ENCODE results near the gene NEUROD2. TPM values are rescaled to one million over a fixed set of nuclear protein-coding genes. Genes with fewer than 3 reads are reported as not detected.

Gene NEUROD2
- total and polyA plus RNA-seq, 2 donors (not counting 3 experiments of a cell fraction or from before 2014, with no cell fraction given): not detected

- Histone ChIP-seq H3K27ac (ENCODE audit: insufficient read depth, low read depth, low read length) (no peak overlapping the region), H3K4me3 (replicated peaks in 1 of 3; ENCODE audit: insufficient read depth in 1 of 3, low read depth in 1 of 3, low read length in 3 of 3) (peak overlapping the region in 2 of 3 experiments; percentile 20 to 50), H4K20me1 (replicated peaks; ENCODE audit: control insufficient read depth, extremely low read depth, insufficient read depth, low read length) (no peaks in the 10 kb centered on the region), H3K4me1 (ENCODE audit: control insufficient read depth, extremely low read depth, insufficient read depth, low read length) (peaks cover 10% of the 10 kb centered on the region), H3K9me1 (replicated peaks; ENCODE audit: control insufficient read depth, extremely low read depth, insufficient read depth, low read length) (no peaks in the 10 kb centered on the region), H3K79me2 (ENCODE audit: control insufficient read depth, insufficient read depth, low read length) (no peaks in the 10 kb centered on the region), H3K36me3 (ENCODE audit: control insufficient read depth in 2 of 2, extremely low read depth in 1 of 2, insufficient read depth in 2 of 2, low read length in 2 of 2) (no peaks in the 10 kb centered on the region), H2AFZ (ENCODE audit: low read depth, low read length) (peak overlapping the region; percentile 67), H3K4me2 (ENCODE audit: insufficient read depth, low read length) (peak overlapping the region; percentile 44), H3K9ac (replicated peaks; ENCODE audit: extremely low read depth, insufficient read depth, low read length) (peak overlapping the region; percentile 49), H3K27me3 (ENCODE audit: control insufficient read depth in 2 of 2, insufficient read depth in 2 of 2, low read length in 2 of 2) (peaks cover 3 to 8% of the 10 kb centered on the region in 2 experiments), H3K9me3 (replicated peaks; ENCODE audit: control insufficient read depth, insufficient read depth, low read length) (no peaks in the 10 kb centered on the region)
- TF ChIP-seq CTCF (IDR thresholded peaks at IDR 0.05; ENCODE audit: extremely low read depth in 1 of 2, insufficient read depth in 1 of 2, low read depth in 1 of 2, low read length in 2 of 2) (no peak), MYC (IDR thresholded peaks at IDR 0.05; ENCODE audit: low read depth, low read length) (no peak), JUN (IDR thresholded peaks at IDR 0.05; ENCODE audit: borderline replicate concordance, insufficient read depth, insufficient read length, low read depth) (no peak), GATA2 (IDR thresholded peaks at IDR 0.05; ENCODE audit: insufficient read depth, insufficient read length, low read depth, low read length) (no peak), POLR2AphosphoS5 (IDR thresholded peaks at IDR 0.05; ENCODE audit: insufficient read depth, low read depth, low read length) (peak; percentile 9), EZH2 (IDR thresholded peaks at IDR 0.05; ENCODE audit: borderline replicate concordance, low read depth, low read length, severe bottlenecking) (no peak)
- DNase-seq (ENCODE audit: low read depth, low spot score): peak; percentile 47
- dilution Hi-C loops (cut with MboI; ENCODE audit: extremely low pct_ligation_motif_present, low sequenced_read_pairs) (no loop called here), intact Hi-C loops (cut with micrococcal nuclease) (no loop called here)
- no TSS peak for BruUV-seq (replicated peaks)
- POLR2A ChIA-PET: no interaction called here
- CTCF ChIA-PET: interaction anchor here (5.0 to 5.8 kb wide), 3 partner anchors 34 to 67 kb away, joined by 114 to 291 read pairs (median 164); partner anchors contain the start of genes PNMT and TCAP
- FAIRE-seq: peak; percentile 82
Observed at GRCh38 chr17:39617446-39618245, 9.9 kb upstream of the NEUROD2 start.

Measured in endothelial cell of umbilical vein (primary cell).